ENCODE data around the gene SPIRE1.

DNA sequence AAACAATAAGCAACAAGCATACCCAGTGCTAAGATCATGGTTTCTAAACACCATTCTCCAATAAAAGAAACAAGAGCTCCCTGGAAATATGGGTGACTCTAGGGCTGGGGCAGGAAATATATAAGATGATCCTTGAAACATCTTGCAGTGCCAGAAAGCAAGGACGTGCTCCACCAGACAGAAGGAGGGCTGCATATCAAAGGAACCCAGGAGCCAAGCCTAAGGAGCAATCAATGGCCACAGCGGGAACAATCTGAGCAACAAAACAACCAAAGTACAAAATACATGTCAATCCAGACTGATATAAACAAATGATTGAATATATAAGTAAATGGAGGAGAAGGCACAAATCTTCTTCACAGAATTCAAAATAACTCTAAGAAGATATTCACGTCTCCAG, 10.1 kb downstream of the SPIRE1 start:
- TF ChIP-seq, protein P1, sequence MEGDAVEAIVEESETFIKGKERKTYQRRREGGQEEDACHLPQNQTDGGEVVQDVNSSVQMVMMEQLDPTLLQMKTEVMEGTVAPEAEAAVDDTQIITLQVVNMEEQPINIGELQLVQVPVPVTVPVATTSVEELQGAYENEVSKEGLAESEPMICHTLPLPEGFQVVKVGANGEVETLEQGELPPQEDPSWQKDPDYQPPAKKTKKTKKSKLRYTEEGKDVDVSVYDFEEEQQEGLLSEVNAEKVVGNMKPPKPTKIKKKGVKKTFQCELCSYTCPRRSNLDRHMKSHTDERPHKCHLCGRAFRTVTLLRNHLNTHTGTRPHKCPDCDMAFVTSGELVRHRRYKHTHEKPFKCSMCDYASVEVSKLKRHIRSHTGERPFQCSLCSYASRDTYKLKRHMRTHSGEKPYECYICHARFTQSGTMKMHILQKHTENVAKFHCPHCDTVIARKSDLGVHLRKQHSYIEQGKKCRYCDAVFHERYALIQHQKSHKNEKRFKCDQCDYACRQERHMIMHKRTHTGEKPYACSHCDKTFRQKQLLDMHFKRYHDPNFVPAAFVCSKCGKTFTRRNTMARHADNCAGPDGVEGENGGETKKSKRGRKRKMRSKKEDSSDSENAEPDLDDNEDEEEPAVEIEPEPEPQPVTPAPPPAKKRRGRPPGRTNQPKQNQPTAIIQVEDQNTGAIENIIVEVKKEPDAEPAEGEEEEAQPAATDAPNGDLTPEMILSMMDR (IDR thresholded peaks at IDR 0.05; ENCODE audit: borderline replicate concordance, extremely low read depth, low read length, poor library complexity, severe bottlenecking), result no peak
- no peak for TF ChIP-seq EZH2 (IDR thresholded peaks at IDR 0.05; ENCODE audit: borderline replicate concordance, low read depth, low read length, severe bottlenecking)
